GM21526 (cell line): Measurements from ENCODE around the gene ROBO3.

Experiments
- ATAC-seq: cut with Tn5 transposase; IDR thresholded peaks from one replicate; pipeline ENCODE4 v1.9.1; 2021; ENCODE audit warnings: moderate library complexity; ENCODE audit not compliant: unreplicated experiment, low FRiP score

ROBO3 gene, protein sequence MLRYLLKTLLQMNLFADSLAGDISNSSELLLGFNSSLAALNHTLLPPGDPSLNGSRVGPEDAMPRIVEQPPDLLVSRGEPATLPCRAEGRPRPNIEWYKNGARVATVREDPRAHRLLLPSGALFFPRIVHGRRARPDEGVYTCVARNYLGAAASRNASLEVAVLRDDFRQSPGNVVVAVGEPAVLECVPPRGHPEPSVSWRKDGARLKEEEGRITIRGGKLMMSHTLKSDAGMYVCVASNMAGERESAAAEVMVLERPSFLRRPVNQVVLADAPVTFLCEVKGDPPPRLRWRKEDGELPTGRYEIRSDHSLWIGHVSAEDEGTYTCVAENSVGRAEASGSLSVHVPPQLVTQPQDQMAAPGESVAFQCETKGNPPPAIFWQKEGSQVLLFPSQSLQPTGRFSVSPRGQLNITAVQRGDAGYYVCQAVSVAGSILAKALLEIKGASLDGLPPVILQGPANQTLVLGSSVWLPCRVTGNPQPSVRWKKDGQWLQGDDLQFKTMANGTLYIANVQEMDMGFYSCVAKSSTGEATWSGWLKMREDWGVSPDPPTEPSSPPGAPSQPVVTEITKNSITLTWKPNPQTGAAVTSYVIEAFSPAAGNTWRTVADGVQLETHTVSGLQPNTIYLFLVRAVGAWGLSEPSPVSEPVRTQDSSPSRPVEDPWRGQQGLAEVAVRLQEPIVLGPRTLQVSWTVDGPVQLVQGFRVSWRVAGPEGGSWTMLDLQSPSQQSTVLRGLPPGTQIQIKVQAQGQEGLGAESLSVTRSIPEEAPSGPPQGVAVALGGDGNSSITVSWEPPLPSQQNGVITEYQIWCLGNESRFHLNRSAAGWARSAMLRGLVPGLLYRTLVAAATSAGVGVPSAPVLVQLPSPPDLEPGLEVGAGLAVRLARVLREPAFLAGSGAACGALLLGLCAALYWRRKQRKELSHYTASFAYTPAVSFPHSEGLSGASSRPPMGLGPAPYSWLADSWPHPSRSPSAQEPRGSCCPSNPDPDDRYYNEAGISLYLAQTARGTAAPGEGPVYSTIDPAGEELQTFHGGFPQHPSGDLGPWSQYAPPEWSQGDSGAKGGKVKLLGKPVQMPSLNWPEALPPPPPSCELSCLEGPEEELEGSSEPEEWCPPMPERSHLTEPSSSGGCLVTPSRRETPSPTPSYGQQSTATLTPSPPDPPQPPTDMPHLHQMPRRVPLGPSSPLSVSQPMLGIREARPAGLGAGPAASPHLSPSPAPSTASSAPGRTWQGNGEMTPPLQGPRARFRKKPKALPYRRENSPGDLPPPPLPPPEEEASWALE (N-terminal part only)

DNA sequence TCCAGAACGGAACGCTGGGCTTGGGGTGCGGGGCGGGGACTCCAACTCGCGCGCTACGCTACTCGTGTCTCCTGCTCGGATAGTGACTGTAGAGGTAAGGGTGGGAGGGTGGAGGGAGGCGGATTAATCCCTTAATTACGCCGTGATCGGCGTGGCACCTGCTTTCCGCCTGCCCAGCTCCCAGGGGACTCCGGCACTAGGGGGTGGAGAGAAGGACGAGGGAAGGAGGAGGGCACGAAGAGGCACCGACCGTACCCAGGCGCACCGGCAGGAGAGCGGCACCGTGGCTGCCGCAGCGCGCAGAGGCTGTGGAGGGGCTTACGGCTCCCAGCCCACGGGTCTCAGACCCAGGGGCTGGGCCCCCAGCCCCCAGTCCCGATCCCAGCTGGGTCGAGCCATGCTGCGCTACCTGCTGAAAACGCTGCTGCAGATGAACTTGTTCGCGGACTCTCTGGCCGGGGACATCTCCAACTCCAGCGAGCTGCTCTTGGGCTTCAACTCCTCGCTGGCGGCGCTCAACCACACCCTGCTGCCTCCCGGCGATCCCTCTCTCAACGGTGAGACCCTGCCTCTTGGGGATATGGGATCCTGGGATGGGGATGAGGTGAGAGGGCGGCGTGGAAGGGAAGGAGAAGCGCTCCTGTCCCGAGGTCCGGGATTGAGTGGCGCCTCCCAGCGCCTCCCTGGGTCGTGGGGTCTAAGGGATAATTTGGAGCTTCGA lies at the start of gene ROBO3:
Gene ROBO3, plus strand, starts transcription at position 252 of the 721 bp plus-strand sequence. Its CDS starts 146 bp downstream, at position 398.
- ATAC-seq, result no peak

DNA sequence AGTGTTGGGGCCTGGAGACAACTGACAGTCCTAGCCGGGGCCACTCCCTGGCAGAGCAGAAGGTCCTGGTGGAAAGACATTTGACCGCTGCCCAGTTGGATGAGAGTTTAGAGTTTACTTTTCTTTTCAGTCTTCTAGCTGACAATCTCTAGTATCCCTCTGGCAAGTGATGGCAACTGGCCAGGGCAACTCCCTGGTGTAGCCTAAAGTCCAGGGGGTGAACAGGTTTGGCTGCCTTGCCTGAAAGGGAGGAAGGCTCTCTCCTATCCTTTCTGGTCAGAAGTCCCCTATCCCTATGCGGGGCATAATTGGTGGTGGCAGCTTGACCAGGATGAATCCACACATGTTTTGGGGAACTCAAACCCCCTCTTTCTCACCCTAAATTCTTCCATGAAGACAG lies 48.2 kb upstream of the ROBO3 start:
- ATAC-seq, result no peak

DNA sequence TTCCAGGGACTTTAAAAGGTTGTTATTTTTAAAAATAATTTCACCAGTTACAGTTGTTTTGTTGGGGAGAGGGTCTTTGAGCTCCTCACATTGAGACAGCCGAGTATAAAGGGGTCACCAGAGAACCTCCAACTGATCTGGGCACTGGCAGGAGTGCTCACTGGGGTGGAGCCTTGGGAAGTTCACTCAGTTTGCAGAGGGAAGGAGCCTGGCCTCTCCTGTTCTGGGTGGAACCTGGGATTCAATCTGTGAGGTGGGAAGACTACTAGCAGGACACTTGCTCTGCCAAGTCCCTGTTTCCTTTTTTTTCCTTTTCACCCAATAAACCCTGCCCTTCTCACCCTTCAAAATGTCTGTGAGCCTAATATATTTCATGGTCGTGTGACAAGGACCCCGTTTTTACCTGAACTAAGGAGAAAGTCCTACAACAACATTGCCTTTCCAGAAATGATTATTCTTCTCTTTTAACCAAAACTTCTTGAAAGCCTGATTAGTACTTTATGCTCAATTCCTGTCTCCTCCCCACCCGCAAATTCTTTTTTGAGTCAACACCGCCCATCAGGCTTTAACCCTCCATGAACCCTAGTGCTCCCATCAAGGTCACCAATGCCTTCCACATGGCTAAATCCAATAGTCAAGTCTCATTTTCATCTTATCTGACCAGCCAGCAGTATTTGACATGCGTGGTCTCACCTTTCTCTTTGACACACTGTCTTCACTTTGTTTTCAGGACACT lies 43.1 kb upstream of the ROBO3 start:
- no peak for ATAC-seq

DNA sequence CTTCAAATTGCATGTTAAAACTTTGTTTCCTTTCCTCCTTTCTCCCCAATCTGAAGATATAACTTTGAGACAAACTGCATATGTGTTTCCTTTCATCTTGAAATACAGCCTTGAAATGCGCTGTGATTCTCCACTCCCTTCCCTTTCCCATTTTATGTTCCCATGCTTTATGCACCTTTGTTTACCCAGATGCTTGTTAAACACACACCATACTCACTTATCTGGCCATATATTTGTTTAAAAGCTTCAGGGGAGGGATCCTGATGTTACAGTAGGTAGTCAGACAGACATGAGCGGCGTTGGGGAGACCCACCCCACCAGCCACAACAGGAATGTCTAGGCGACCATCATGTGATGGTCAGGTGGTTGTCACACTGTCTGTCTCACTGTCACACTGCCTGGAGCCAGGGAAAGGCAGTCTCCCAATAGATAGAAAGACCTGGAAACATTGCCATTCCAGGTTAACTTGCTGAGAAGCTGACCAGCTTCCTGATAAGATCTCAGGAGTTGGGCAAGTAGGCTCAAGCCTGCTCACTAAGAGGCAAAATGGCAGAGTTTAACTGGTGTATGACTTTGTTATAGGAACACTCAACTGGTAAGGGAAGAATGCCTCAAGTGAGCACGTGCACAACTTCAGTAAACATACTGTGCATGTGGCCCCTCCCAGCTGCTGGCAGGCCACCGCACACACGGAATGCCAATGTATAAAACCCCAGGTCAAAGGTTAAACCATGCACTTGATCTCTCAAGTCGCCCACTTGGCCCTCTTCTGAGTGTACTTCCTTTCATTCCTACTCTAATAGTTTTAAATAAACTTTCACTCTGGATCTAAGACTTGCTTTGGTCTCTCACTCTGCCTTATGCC lies 41.5 kb upstream of the ROBO3 start:
- no peak for ATAC-seq

DNA sequence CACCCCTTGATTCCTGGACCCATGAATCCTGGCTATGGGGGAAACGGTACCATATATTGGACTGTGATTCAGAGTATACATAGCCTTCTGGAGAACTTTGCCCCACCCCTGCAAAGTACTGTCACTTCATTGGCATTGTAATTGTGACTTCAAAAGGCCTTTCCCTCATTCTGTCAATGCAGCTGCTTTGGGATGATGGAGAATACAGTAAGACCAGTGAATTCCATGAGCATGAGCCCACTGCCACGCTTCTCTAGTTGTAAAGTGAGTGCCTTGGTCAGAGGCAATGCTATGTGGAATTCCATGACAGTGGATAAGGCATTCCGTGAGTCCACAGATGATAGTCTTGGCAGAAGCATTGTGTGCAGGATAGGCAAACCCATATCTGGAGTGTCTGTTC lies 39.4 kb upstream of the ROBO3 start:
- no peak for ATAC-seq

DNA sequence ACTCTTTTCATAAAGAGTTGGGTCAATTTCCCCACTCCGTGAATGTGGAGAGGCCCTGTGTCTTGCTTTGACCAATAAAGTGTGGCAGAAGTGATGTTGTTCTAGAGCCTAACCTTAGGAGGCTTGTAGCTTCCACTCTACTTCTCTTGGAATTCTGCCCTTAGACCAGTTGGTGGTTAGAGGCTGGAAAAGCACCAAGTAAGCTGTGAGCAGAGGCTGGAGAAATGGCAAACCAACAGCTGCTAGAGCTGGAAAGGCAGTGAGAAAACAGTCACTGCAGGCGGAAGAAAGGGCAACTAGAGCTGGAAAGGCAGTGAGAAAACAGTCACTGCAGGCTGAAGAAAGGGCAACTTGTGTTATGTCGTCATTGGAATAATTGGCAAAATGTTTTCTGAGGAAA lies 35.2 kb upstream of the ROBO3 start:
- no peak for ATAC-seq

DNA sequence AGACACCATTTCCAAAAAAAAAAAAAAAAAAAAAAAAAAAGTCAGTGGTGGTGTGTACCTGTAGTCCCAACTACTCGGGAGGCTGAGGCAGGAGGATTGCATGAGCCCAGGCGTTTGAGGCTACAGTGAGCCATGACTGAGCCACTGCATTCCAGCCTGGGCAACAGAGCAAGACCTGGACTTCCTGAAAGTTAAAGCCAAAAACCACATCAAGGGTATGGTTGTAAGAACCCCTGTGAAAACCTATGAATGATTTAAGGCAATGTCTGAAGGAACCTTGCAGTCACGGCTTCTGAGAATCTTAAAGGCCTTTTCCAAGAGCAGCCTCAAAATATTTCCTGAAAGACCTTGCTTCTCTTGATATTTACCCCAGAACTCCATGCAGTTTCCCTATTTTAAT lies 34.5 kb upstream of the ROBO3 start:
- no peak for ATAC-seq

DNA sequence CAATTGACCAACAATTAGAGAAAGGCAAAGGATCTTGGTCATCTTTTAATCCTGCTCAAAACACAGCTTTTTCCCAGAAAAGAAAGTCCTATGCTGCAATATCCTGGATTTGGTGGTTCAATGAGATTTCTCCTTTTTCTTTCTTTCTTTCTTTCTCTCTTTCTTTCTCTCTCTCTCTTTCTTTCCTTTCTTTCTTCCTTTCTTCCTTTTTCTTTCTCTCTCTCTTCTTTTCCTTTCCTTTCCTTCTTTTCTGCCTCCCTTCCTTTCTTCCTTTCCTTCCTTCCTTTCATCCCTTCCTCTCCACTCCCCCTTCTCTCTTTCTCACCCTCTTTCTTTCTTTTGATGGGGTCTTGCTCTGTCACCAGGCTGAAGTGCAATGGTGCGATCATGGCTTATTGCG lies 33.3 kb upstream of the ROBO3 start:
- ATAC-seq, result no peak

DNA sequence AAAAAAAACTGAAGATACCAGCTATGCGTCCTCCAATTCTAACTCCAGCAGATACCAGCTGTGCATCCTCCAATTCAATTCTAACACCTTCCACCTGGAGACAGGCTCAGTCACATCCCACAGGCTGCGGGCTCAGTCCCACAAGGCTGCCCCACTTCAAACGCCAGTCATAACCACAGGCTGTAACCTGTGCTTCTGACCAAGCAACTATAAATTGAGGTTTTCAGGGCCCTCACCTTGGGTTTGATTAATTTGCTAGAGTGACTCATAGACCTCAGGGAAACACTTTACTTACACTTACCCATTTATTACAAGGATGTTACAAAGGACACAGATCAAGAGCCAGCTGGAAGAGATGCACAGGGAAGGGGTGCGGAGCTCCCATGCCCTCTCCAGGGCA lies 32.7 kb upstream of the ROBO3 start:
- ATAC-seq, result no peak

DNA sequence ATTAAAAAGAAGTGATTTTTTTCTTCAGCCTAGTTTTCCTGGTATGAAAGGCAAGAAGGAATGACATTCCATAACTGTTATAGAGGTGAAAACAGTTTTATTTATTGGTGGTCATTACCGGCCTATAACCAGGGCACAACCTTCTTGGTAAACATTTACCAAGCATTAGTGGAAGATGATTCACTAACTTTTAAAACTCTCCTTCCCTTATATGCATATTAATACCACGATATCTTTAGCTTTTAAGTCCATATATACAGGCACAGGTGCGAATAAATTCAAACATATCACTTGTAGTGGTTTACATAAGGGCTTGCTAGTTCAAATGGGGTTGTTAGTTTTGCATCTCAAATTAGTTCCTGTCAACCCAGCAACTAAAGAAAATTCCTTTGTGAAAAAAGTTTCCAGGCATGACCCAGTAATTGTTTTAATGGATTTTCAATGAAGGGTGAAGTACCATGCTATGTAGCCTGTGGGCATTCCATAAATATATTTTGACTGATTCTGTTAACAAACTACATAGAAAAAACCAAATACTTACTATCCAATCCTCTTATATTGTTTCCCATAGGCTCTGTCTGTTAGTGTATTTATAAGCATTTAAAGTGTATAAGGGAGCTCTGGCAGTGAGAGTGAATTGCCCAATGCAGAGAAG lies 30.6 kb upstream of the ROBO3 start:
- ATAC-seq, result no peak

DNA sequence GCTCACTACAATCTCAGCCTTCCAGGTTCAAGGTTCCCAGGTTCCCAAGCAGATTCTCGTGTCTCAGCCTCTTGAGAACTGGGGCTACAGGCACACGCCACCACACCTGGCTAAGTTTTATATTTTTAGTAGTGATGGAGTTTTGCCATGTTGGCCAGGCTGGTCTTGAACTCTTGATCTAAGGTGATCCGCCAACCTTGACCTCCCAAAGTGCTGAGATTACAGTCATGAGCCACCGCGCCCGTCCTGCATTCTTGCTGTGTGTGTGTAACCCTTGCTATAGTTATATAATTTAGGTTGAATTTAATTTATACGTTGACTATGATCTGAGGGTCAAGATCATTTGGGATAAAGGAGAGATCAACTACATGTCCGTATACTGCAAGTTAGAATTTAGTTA lies 29.3 kb upstream of the ROBO3 start:
- ATAC-seq, result no peak

DNA sequence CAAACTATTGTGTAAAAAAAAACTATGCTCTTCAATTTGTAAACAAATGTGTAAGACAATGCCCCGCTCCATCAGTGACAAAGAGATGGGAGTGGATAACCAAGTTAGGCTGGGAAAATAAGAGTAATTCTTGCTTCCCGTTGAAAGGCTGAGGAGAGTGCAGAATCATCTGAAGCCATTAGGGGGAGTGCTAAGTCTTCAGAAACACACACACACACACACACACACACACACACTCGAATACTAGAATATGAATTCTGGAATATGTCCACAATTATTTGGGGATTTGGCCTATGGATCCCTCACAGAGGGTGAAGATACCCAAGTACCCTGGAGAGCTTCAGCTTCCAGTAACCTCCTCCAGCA lies 27.8 kb upstream of the ROBO3 start:
- ATAC-seq, result no peak

DNA sequence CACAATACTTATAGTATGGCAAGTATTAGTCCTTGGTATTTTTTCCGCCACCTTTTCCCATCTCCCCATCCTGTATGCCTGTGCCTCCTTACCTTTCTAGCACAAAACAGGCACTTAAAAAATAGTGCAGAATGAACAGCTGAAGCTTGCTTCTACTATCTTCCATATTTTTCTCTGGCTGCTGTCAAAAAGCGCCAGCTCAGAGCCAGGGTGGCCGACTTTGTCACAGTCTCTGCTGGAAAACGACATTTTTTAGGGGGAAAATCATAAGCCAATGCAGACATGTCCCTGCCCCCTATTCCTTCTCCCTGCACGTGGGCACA lies 26.5 kb upstream of the ROBO3 start:
- ATAC-seq, result no peak

DNA sequence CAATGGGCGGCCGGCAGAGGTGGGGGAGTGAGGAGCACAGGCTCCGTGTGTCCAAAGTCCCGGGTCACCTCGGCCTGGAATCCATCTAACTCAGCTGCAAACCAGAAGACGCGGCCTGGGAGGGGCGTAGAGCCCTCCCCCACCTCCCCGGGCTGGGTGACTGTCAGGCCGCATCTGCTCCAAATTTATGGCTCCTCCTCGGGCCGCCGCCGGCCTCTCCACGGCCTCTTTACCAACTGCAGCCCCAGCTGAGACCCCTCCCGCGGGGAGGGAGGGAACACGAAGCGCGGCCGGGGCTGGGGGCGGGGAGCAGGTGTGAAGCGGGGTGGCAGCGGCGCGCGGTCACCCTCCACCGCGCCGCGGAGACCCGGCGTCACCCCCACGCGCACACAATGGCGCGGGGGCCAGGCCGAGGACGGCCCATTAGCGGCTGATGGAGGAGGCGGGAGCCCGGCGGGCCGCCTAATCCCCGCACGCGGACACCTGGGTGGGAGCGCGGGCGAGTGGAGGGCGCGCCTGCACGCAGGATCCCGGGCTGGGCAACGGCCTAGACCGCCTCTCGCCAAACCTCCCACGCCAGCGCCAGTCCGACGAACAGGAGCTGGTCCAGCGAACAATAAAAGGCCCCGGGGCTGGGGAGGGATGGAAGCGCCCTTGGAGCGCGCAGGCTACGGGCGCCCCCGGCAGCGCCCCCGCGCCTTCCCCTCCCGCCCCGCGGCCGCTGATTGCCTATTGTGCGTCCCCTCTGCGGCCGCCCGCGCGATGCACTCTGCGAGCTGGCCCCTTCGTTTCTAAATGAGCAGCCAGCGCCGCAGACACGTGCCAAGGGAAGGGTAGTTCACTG lies 25.9 kb upstream of the ROBO3 start:
- no peak for ATAC-seq

DNA sequence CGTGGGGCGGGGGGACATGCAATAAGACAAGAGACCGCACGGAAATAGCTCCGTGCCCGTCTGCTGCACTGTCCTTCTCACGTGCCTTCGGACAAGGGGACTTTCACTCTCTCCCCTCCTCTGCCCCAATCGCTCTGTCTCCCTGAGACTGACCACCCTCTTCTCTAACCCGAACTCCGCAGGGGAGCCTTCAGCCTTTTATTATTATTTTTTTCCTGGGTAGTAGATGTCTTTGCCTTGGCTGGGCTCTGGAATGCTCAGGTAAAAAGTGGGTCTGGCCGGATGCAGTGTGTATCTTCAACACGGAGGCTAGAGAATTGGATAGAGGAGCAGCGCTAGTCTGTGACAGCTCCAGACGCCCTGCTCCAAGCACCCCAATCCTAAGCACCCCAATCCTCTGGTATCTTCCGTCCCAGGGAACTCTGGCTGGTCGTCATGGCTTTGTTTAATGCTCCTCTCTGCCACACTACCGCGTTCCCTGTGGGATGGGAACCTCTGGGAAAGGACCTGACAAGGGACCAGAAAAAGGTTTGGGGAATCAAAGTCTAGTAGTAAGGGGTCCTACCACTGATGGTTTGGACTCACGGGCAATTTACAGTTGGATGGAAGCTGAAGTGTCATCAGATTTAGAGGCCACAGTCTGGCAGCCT lies 25.1 kb upstream of the ROBO3 start:
- no peak for ATAC-seq

DNA sequence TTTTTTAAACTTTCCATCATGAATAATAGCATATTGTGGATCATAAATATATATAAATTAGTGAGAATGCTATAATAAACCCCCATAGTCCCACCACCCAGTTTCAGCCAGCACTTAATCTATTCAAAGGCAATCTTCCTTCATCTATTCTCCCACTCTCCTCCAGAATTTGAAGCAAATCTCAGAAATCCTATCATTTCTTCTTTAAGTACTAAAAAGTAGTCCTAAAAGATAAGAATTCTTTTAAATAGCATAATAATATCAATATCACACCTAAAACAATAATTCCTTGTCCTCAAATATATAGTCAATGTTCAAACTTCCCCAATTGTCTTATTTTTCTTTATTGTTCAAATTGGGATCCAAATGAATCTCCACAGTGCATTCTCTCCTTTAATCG lies 24.6 kb upstream of the ROBO3 start:
- no peak for ATAC-seq

DNA sequence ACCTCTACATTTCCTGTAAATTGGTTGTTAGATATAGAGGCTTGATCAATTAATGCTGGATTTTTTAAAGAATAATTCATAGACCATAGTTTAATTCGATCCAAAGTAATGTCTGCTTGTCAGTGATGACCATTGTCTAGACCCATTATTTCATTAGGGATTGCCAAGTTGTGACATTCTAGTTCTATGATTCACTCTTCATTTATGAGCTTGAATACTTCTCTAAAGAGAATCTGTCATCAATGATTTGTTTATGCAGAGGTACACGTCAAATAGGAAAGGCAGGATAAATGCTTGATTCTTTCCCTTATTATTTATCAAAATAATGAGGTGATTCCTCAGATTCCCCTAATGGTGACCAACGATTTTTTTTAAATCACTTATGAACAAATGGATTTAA lies 24.0 kb upstream of the ROBO3 start:
- no peak for ATAC-seq
